ENCODE measurements around the gene FZR1. TPM values are rescaled to one million over a fixed set of nuclear protein-coding genes. Genes with fewer than 3 reads are reported as not detected.

FZR1 gene
- total RNA-seq, 1 donor from 2014 or later = 19.4 TPM

DNA sequence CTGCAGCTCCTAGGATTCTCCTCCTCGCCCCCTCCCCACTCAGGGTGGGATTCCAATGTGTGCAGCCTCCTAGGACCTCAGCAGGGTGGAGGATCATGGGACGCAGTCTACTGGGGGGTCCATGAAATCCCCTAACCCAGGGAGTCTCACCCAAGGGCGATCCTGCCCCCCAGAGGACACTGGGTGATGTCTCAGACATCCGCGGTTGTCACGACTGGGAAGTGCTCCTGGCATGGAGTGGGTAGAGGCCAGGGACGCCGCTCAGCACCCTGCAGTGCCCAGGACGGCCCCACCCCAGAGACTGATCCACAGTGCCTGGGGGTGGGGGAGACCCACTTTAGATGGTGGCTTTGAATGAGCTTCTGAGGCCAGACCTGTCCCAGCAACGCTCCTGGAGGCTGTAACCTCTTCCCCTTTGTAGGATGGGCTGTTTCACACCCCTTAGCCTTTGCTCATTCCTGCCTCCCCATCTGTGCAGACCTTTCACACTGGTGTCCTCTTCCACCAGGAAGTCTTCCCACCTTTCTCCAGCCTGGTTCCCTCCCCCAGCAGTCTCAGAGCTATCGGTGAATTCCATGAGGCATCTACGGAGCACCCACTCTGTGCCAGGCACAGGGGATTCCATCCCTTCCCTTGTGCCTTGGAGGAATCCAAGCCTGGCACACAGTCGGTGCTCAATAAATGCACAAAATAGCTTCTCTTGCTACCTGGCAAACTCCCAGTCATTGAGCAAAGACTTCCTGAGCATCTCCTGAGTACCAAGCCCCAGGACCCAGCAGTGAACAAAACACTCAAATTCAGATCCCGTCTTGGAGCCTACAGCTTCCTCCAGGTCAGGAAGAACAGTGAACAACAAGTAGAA is 36.2 kb upstream of the FZR1 start:
- DNase-seq (ENCODE audit: missing footprints) = no peak
- intact Hi-C loops (cut with DNase I) = no loop called here
- ATAC-seq = peak; percentile 10

DNA sequence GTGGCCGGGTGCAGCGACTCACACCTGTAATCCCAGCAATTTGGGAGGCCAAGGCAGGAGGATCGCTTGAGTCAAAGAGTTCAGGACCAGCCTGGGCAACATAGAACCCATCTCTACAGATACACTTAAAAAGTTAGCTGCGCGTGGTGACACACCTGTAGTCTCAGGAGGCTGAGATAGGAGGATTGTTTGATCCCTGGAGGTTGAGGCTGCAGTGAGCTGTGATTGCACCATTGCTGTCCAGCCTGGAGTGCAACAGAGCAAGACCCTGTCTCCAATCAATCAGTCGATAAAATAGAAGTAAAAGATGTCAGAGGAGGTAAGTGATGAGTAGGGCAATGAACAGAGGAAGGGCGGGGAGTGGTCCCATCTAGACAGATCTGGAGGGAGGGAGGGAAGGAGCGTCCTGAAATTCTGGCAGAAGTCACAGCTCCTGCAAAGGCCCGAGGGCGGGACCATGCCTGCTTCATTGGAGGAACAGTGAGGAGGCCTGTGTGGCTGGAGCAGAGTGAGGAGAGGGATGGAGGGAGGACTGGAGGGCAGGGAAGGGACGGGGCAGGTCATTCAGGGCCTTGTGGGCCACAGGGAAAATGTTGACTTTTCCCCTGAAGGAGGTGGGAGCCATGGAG is 35.5 kb upstream of the FZR1 start:
- intact Hi-C loops (cut with DNase I) = no loop called here
- DNase-seq (ENCODE audit: missing footprints) (no peak), ATAC-seq (peak; percentile 4)

DNA sequence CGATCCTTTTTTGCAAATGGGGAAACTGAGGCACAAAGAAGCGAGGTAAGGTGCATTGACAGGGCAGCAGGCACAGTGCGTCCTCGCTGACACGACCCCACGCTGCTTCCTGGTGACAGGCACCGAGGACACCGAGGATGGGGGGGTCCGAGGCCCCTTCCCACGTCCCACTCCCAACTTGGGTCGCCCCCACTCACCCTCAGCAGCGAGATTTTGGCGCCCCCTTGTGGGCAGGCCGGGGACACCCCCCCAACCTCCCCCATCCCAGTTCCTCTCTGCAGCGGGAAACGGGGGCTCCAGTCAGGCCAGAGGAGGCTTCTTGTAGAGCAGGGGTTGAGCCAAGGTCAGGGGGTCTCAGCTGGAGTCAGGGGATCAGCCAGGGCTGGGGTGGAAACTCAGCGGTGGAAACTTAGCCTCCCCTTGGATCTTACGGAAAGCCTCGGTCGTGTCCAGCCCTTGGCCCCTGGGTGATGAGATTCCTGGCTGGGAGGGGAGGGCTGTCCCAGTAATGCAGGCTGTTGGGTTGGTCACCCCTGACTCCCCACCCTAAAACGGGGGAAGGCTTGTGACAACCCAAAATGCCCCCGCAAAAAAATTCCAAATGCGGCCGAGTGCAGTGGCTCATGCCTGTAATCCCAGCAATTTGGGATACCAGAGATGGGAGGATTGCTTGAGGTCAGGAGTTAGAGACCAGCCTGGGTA is 34.0 kb upstream of the FZR1 start:
- ATAC-seq (peak; percentile 62), DNase-seq (ENCODE audit: missing footprints) (no peak)
- intact Hi-C loops (cut with DNase I) = loop anchor here (1.0 to 2.0 kb wide), 2 partner anchors 145 to 167 kb away; no protein-coding TSS in a partner anchor

- intact Hi-C loops (cut with DNase I) = no loop called here
- DNase-seq (ENCODE audit: missing footprints) (peak; percentile 14), ATAC-seq (no peak)
Observed at GRCh38 chr19:3474010-3474409, 32.1 kb upstream of the FZR1 start.

DNA sequence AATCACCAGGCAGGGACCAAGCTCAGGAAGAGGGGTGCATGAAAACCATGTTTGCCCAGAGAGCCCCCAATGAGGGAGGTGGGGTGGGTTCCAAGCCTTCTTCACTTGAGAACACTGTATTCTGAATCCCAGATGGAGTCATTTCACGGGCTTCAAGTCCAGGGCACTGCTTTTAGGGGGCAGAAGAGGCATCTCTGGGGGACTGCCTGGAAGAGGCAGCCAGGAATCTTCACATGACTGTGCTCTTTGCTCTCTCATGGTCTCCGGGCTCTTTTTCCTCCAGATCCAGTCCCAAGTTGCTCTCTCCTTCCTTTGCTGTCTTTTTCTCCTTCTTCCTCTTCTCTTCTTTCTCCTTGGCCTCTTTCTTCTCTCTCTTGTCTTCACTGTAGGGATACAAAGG is 31.5 kb upstream of the FZR1 start:
- DNase-seq (ENCODE audit: missing footprints) = no peak
- intact Hi-C loops (cut with DNase I) = no loop called here
- ATAC-seq = no peak

DNA sequence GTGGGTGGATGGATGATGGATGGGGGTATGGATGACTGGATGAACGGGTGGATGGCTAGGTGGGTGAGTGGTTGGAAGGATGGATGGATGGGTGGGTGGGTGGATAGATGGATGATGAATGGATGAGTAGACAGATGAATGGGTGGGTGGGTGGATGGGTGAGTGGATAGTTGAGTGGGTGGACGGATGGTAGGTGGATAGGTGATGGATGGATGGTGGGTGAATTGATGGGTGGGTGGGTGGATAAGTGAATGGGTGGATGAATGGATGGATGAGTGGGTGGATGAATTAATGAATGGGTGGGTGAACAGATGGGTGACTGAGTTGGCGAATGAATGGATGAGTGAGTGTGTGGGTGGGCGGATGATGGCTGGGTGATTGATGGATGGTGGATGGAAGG is 30.7 kb upstream of the FZR1 start:
- DNase-seq (ENCODE audit: missing footprints) = no peak
- ATAC-seq = no peak
- intact Hi-C loops (cut with DNase I) = no loop called here

GRCh38 chr19:3476830-3477229 is 29.3 kb upstream of the FZR1 start:
- no peak for DNase-seq (ENCODE audit: missing footprints)
- intact Hi-C loops (cut with DNase I) = no loop called here
- ATAC-seq = no peak

GRCh38 chr19:3477506-3477905 is 28.6 kb upstream of the FZR1 start:
- intact Hi-C loops (cut with DNase I) = no loop called here
- ATAC-seq (no peak), DNase-seq (ENCODE audit: missing footprints) (no peak)

DNA sequence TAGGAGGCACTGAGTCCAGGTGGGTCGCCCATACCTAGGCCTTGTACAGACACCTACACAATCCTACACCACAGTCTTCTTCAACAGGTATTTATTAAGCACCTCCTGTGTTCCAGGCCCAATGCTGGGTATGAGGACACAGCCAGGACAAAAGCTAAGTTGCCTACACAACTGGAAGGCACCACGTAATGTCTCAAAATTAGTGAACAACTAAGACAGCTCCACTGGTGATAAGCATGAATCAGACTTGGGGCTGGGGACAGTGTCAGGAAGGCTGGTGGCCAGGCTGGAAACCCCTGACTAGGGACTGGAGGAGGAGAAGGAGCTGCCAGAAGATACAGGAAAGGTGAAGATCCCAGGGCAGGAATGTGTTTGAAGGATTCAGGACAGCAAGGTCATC is 28.2 kb upstream of the FZR1 start:
- intact Hi-C loops (cut with DNase I) = no loop called here
- DNase-seq (ENCODE audit: missing footprints) = no peak
- ATAC-seq = no peak

DNA sequence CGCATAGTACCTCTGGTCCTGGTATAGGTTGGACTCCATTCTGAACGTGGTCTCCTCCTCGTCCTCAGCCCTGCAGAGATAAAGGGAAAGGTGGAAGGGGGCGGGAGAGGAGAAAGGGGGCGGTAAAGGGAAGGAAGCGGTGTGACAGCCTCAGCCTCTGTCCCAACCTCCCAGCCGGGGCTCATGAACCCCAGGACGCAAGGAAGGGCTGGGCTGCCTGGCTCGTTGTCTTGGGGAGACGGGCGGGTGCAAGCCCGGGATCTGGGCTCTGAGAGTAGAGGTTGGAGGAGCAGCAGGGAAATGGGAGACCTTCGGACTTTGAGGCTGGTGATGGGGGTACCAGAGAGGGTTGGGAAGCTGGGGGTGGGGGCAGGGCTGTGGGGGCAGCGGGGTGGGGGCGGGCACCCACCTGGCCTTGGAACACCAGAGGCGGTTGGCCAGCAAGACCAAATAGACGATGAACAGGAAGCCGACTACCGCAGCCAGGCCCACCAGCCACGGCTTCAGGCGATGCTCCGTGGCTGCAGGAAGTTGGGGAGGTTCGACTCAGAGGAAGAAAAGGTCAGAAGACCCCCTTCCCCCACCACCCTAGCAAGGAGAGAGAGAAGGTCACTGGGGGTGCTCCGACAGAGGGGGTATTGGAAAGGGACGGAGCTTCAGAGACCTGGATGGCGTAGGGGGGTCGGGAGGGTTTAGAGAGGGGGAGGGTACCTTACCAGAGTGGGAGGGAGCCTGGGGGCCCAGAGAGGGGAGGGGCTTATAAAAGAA is 27.5 kb upstream of the FZR1 start:
- ATAC-seq (no peak), DNase-seq (ENCODE audit: missing footprints) (no peak)
- intact Hi-C loops (cut with DNase I) = no loop called here

- no peak for ATAC-seq
- intact Hi-C loops (cut with DNase I) = no loop called here
Observed at GRCh38 chr19:3479177-3479833, 26.8 kb upstream of the FZR1 start.

GRCh38 chr19:3479834-3480215 is 26.3 kb upstream of the FZR1 start:
- DNase-seq (ENCODE audit: missing footprints) = no peak
- intact Hi-C loops (cut with DNase I) = no loop called here
- no peak for ATAC-seq

More at GRCh38 chr19:3479177-3479833, 26.8 kb upstream of the FZR1 start:
- DNase-seq (ENCODE audit: missing footprints) = no peak

DNA sequence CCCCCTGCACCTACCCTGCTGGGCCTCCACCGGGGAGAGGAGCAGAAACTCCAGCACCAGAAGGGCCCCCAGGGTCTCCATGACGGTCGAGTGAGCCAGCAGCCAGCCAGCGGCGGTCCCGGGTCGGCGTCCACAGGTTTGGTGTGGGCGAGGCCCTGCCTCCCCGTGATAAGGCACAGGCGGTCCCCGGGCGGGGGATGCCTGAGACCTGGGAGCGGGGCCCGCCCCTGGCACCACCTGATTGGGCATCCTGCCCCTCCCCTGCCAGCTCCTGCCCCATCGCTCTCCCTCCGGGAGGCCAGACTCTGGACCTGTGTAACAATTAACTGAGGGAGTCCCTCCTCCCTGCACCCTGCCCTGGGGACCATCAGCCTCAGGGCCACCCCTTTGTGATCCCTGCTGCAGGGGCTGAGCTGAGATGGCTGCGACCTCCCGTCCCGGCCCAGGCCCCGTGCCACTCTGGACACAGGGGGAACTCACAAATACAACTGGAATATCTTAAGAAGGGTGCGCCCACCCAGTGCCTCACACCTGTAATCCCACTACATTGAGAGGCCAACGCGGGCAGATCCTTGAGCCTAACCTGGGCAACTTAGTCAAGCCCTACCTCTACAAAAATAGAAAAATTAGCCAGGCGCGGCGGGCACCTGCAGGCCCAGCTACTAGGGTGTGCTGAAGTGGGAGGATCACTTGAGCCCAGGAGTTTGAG is 25.6 kb upstream of the FZR1 start, which contains the start of gene SMIM24:
TSS of gene SMIM24 (minus strand) at position 143 of the 709 bp plus-strand sequence. CDS start at position 81, 62 bp downstream.
- no peak for DNase-seq (ENCODE audit: missing footprints)
- ATAC-seq = no peak
- intact Hi-C loops (cut with DNase I) = no loop called here

DNA sequence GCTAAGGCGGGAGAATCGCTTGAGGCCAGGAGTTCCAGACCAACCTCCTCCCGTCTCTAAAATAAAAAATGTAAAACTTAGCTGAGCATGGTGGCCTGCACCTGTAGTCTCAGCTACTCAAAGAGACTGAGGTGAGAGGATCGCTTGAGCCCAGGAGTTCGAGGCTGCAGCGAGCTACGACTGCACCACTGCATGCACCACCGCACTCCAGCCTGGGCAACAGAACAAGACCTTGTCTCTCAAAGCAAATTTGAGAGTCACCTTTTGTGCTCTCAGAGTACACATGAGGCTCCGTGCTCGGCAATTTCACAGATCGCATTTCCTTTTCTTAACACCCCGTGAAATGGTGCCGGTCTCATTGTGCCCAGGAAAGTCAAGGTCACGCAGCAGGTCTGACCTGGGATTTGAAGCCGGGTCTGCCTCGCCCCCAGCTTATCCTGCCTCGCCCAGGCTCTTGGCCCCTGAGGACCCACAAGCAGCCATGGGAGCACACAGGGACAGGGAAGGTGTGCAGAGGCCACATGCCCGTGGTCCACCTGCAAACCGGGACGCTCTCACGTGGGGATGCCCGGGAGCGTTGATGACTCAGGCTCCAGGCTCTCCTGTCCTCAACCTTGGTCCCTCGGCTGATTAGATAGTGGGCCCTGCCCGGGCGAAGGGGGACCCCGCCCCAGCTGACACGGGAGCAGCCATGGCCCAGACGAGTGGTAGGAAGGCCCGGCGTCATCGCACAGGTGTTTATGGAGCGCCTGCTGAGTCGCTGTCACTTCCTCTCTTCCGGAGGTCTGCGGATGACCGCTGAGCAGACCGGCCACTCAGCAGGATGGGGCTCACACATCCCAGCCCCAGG is 24.6 kb upstream of the FZR1 start:
- no peak for ATAC-seq
- intact Hi-C loops (cut with DNase I) = no loop called here
- no peak for DNase-seq (ENCODE audit: missing footprints)

- DNase-seq (ENCODE audit: missing footprints) (no peak), ATAC-seq (no peak)
- intact Hi-C loops (cut with DNase I) = no loop called here
Observed at GRCh38 chr19:3482507-3483225, 23.4 kb upstream of the FZR1 start.

DNA sequence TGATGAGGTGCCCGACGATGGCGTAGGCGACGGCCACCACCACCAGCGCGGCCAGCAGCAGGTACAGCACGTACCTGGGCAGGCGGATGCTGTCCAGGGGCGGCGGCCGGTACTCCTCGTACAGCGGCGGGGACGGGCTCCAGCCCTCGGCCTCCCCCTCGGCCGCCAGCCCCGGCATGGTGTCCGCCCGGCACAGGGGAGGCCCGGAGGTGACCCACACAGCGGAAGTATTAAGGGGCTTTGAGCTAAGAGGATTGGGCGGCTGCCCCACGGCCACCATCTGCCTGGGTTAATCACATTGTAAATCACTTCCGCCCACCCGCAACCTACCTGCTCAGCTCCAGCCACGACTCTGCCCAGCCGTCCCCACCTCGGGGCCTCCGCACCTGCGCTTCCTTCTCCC is 22.9 kb upstream of the FZR1 start, which contains the start of gene SMIM44:
TSS of gene SMIM44 (minus strand) at position 216 of the 403 bp plus-strand sequence. CDS start at position 178, 38 bp downstream.
- no peak for DNase-seq (ENCODE audit: missing footprints)
- ATAC-seq = no peak
- intact Hi-C loops (cut with DNase I) = no loop called here

All from Right ventricle myocardium inferior (tissue), 1 donor.